ENCODE results near the gene ANKS1B. TPM values are rescaled to one million over a fixed set of nuclear protein-coding genes. Genes with fewer than 3 reads are reported as not detected.

The ANKS1B gene
- total RNA-seq, 1 experiment from 2014 or later: 9.7 TPM

DNA sequence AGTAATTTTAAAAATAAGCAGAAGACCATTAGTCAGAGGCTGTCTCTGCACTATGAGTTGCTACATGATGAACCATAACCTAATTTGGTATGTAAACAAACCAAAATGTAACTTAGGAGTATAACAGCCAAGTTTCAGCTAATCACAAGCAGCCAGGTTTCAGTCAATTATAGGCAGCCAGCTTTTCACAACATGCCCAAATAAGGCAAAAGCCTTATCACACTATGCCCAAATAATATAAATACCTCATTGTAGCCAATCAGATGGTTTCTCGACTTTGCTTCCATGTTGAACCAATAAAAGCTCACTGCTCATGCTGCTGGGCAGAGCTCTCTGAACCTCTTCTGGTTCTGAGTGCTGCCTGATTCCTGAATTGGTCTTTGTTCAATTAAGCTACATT lies 298.6 kb downstream of the ANKS1B start:
- Histone ChIP-seq H3K27me3 (ENCODE audit: control insufficient read depth, insufficient read depth, low read length) (no peaks in the 10 kb centered on the region), H3K4me1 (ENCODE audit: control insufficient read depth, insufficient read depth, low read length) (no peaks in the 10 kb centered on the region), H3K4me3 (ENCODE audit: low read depth in 2 of 2, low read length in 2 of 2) (no peak overlapping the region), H3K36me3 (ENCODE audit: control insufficient read depth, insufficient read depth, low read length) (no peaks in the 10 kb centered on the region), H3K27ac (ENCODE audit: low read length) (no peak overlapping the region), H3K9me3 (ENCODE audit: control insufficient read depth, insufficient read depth, low read depth, low read length) (no peaks in the 10 kb centered on the region)
- intact Hi-C loops (cut with micrococcal nuclease; ENCODE audit: unreplicated experiment): no loop called here
- BruUV-seq (replicated peaks): no TSS peak
- TF ChIP-seq TCF7L2 (IDR thresholded peaks at IDR 0.05; ENCODE audit: low read depth, low read length) (no peak), POLR2AphosphoS5 (IDR thresholded peaks at IDR 0.05; ENCODE audit: low read depth, low read length) (no peak), SIN3A (IDR thresholded peaks at IDR 0.05; ENCODE audit: borderline replicate concordance, insufficient read depth, low read depth, low read length) (no peak)
- TF ChIP-seq, protein P1, sequence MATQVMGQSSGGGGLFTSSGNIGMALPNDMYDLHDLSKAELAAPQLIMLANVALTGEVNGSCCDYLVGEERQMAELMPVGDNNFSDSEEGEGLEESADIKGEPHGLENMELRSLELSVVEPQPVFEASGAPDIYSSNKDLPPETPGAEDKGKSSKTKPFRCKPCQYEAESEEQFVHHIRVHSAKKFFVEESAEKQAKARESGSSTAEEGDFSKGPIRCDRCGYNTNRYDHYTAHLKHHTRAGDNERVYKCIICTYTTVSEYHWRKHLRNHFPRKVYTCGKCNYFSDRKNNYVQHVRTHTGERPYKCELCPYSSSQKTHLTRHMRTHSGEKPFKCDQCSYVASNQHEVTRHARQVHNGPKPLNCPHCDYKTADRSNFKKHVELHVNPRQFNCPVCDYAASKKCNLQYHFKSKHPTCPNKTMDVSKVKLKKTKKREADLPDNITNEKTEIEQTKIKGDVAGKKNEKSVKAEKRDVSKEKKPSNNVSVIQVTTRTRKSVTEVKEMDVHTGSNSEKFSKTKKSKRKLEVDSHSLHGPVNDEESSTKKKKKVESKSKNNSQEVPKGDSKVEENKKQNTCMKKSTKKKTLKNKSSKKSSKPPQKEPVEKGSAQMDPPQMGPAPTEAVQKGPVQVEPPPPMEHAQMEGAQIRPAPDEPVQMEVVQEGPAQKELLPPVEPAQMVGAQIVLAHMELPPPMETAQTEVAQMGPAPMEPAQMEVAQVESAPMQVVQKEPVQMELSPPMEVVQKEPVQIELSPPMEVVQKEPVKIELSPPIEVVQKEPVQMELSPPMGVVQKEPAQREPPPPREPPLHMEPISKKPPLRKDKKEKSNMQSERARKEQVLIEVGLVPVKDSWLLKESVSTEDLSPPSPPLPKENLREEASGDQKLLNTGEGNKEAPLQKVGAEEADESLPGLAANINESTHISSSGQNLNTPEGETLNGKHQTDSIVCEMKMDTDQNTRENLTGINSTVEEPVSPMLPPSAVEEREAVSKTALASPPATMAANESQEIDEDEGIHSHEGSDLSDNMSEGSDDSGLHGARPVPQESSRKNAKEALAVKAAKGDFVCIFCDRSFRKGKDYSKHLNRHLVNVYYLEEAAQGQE (IDR thresholded peaks at IDR 0.05; ENCODE audit: insufficient read depth in 1 of 2, low read depth in 2 of 2, low read length in 1 of 2): no peak
- TF ChIP-seq, protein P2, sequence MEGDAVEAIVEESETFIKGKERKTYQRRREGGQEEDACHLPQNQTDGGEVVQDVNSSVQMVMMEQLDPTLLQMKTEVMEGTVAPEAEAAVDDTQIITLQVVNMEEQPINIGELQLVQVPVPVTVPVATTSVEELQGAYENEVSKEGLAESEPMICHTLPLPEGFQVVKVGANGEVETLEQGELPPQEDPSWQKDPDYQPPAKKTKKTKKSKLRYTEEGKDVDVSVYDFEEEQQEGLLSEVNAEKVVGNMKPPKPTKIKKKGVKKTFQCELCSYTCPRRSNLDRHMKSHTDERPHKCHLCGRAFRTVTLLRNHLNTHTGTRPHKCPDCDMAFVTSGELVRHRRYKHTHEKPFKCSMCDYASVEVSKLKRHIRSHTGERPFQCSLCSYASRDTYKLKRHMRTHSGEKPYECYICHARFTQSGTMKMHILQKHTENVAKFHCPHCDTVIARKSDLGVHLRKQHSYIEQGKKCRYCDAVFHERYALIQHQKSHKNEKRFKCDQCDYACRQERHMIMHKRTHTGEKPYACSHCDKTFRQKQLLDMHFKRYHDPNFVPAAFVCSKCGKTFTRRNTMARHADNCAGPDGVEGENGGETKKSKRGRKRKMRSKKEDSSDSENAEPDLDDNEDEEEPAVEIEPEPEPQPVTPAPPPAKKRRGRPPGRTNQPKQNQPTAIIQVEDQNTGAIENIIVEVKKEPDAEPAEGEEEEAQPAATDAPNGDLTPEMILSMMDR (IDR thresholded peaks at IDR 0.05): no peak
- POLR2A ChIA-PET: interaction anchor here (0.6 kb wide), 1 partner anchor 100 kb away, joined by 3 read pairs; no protein-coding TSS in a partner anchor
- CTCF ChIA-PET: no interaction called here
- in situ Hi-C loops (cut with HindIII; ENCODE audit: low pct_unique_long_range_greater_than_20kb, low sequenced_read_pairs): no loop called here
- ATAC-seq (no peak), DNase-seq (ENCODE audit: low read depth, low spot score) (no peak)

DNA sequence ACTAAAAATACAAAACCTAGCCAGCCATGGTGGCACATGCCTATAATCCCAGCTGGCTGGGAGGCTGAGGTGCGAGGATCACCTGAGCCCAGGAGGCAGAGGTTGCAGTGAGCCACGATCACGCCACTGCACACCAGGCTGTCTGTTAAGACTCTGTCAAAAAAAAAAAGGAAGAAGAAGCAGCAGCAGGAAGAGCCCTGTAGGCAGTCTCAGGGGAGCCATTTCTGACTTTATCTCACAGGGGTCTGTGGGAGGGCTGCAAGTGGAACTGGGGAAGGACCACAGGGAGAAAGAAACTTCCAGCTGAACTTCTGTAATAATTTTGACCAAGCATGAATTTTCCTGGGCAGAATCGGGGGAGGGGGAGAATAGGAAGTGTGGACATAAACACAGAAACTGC lies 304.5 kb downstream of the ANKS1B start:
- no peak for TF ChIP-seq TCF7L2 (IDR thresholded peaks at IDR 0.05; ENCODE audit: low read depth, low read length)
- TF ChIP-seq SIN3A (IDR thresholded peaks at IDR 0.05; ENCODE audit: borderline replicate concordance, insufficient read depth, low read depth, low read length): no peak
- TF ChIP-seq, protein P2 (IDR thresholded peaks at IDR 0.05): no peak
- TF ChIP-seq, protein P1 (IDR thresholded peaks at IDR 0.05; ENCODE audit: insufficient read depth in 1 of 2, low read depth in 2 of 2, low read length in 1 of 2): no peak
- TF ChIP-seq POLR2AphosphoS5 (IDR thresholded peaks at IDR 0.05; ENCODE audit: low read depth, low read length): no peak
- ChIA-PET CTCF (no interaction called here), POLR2A (no interaction called here)
- DNase-seq (ENCODE audit: low read depth, low spot score): no peak
- ATAC-seq: no peak
- Histone ChIP-seq H3K27me3 (ENCODE audit: control insufficient read depth, insufficient read depth, low read length) (no peaks in the 10 kb centered on the region), H3K4me3 (ENCODE audit: low read depth in 2 of 2, low read length in 2 of 2) (no peak overlapping the region), H3K36me3 (ENCODE audit: control insufficient read depth, insufficient read depth, low read length) (no peaks in the 10 kb centered on the region), H3K9me3 (ENCODE audit: control insufficient read depth, insufficient read depth, low read depth, low read length) (no peaks in the 10 kb centered on the region), H3K27ac (ENCODE audit: low read length) (no peak overlapping the region), H3K4me1 (ENCODE audit: control insufficient read depth, insufficient read depth, low read length) (no peaks in the 10 kb centered on the region)
- BruUV-seq (replicated peaks): no TSS peak
- intact Hi-C loops (cut with micrococcal nuclease; ENCODE audit: unreplicated experiment) (no loop called here), in situ Hi-C loops (cut with HindIII; ENCODE audit: low pct_unique_long_range_greater_than_20kb, low sequenced_read_pairs) (no loop called here)
